ENCODE data around the gene FAM171A2.
A peak's percentile ranks its signal among the peaks of the same experiment; 100 is the strongest.

GRCh38 chr17:44344939-44345453 lies 18.7 kb downstream of the FAM171A2 start, which contains the start of gene GRN:
- peak in 1 of 7 experiments; percentile 10 for TF ChIP-seq CTCF (IDR thresholded peaks at IDR 0.05)
- no peak for TF ChIP-seq EP300 (IDR thresholded peaks at IDR 0.05)
- TF ChIP-seq POLR2A (IDR thresholded peaks at IDR 0.05), result peak in 2 of 4 donors; percentile 58 to 67
- peak; percentile 87 to 92 (median 91) for TF ChIP-seq POLR2AphosphoS5 (IDR thresholded peaks at IDR 0.05)

Measured in stomach (tissue), 4 donors.